Measurements from ENCODE around the gene LTC4S. TPM values are rescaled to one million over a fixed set of nuclear protein-coding genes. Genes with fewer than 3 reads are reported as not detected.

LTC4S gene
- polyA plus RNA-seq, 1 experiment: 0.40 TPM

- POLR2A ChIA-PET: interaction anchor here (0.6 to 1.7 kb wide), 3 partner anchors 10 to 89 kb away, joined by 5 to 6 read pairs (median 5); partner anchors contain the start of gene SQSTM1
Measured at GRCh38 chr5:179792612-179793467, 946 bp upstream of the LTC4S start.

GRCh38 chr5:179794171-179794570 lies 385 bp downstream of the LTC4S start:
- no peak for TF ChIP-seq CTCF (IDR thresholded peaks at IDR 0.05; ENCODE audit: low read depth, low read length)
- CTCF ChIA-PET: interaction anchor here (1.7 to 1.9 kb wide), 2 partner anchors 26 to 31 kb away, joined by 4 to 5 read pairs; no protein-coding TSS in a partner anchor
- no peaks in the 10 kb centered on the region; the same call in 1 of the 2 replicates for H3K9me3 ChIP-seq (ENCODE audit: control insufficient read depth, insufficient read depth, low read length)
- H3K27me3 ChIP-seq (ENCODE audit: control insufficient read depth, insufficient read depth, low read length): no peaks in the 10 kb centered on the region
- POLR2A ChIA-PET: interaction anchor here (1.2 to 1.7 kb wide), 3 partner anchors 11 to 171 kb away, joined by 3 to 6 read pairs (median 5); partner anchors contain the start of gene HNRNPH1
- no peak overlapping the region for H3K27ac ChIP-seq (ENCODE audit: low read depth, low read length)
- no peak for DNase-seq (ENCODE audit: low read depth, low spot score)
- H3K4me3 ChIP-seq (ENCODE audit: low read depth, low read length): no peak overlapping the region

More at GRCh38 chr5:179792612-179793467, 946 bp upstream of the LTC4S start:
- Histone ChIP-seq H3K4me3 (ENCODE audit: low read depth, low read length) (no peak overlapping the region), H3K27me3 (ENCODE audit: control insufficient read depth, insufficient read depth, low read length) (no peaks in the 10 kb centered on the region), H3K9me3 (ENCODE audit: control insufficient read depth, insufficient read depth, low read length) (no peaks in the 10 kb centered on the region; the same call in 1 of the 2 replicates), H3K27ac (ENCODE audit: low read depth, low read length) (no peak overlapping the region)
- TF ChIP-seq CTCF (IDR thresholded peaks at IDR 0.05; ENCODE audit: low read depth, low read length): no peak
- DNase-seq (ENCODE audit: low read depth, low spot score): no peak
- CTCF ChIA-PET: interaction anchor here (1.2 kb wide), 1 partner anchor 9 kb away, joined by 4 read pairs; no protein-coding TSS in a partner anchor

GRCh38 chr5:179794575-179794974 lies 789 bp downstream of the LTC4S start:
- H3K9me3 ChIP-seq (ENCODE audit: control insufficient read depth, insufficient read depth, low read length): no peaks in the 10 kb centered on the region; the same call in 1 of the 2 replicates
- DNase-seq (ENCODE audit: low read depth, low spot score): no peak
- TF ChIP-seq CTCF (IDR thresholded peaks at IDR 0.05; ENCODE audit: low read depth, low read length): no peak
- H3K27ac ChIP-seq (ENCODE audit: low read depth, low read length): no peak overlapping the region
- H3K4me3 ChIP-seq (ENCODE audit: low read depth, low read length): no peak overlapping the region
- POLR2A ChIA-PET: interaction anchor here (1.2 to 1.3 kb wide), 2 partner anchors 17 to 171 kb away, joined by 3 to 5 read pairs; partner anchors contain the start of gene HNRNPH1
- CTCF ChIA-PET: interaction anchor here (1.7 to 1.9 kb wide), 2 partner anchors 27 to 32 kb away, joined by 4 to 5 read pairs; no protein-coding TSS in a partner anchor
- no peaks in the 10 kb centered on the region for H3K27me3 ChIP-seq (ENCODE audit: control insufficient read depth, insufficient read depth, low read length)

- no peak for DNase-seq (ENCODE audit: low read depth, low spot score)
- ChIA-PET CTCF (interaction anchor here (0.6 to 2.2 kb wide), 12 partner anchors 9 to 55 kb away, joined by 3 to 11 read pairs (median 4); no protein-coding TSS in a partner anchor), POLR2A (interaction anchor here (1.2 kb wide), 1 partner anchor 18 kb away, joined by 3 read pairs; no protein-coding TSS in a partner anchor)
- H3K27ac ChIP-seq (ENCODE audit: low read depth, low read length): no peak overlapping the region
- TF ChIP-seq CTCF (IDR thresholded peaks at IDR 0.05; ENCODE audit: low read depth, low read length): no peak
- no peaks in the 10 kb centered on the region for H3K27me3 ChIP-seq (ENCODE audit: control insufficient read depth, insufficient read depth, low read length)
- H3K4me3 ChIP-seq (ENCODE audit: low read depth, low read length): peak overlapping the region; percentile 60
- H3K9me3 ChIP-seq (ENCODE audit: control insufficient read depth, insufficient read depth, low read length): no peaks in the 10 kb centered on the region; the same call in 1 of the 2 replicates
Measured at GRCh38 chr5:179795049-179795862, 1.5 kb downstream of the LTC4S start.

Data from AG04450 (cell line).